Stimulated activated CD8-positive, alpha-beta memory T cell treated with anti-CD3 and anti-CD28 coated beads, Interleukin-15, amount 100 ng/mL, for 1 hour (primary cell): Measurements from ENCODE around the gene C14orf39.
"Not testable (repeated sequence)": the region's sequence is repeated elsewhere in the genome, so short reads cannot be mapped to it uniquely, and the experiment has no call there.

ENCODE experiments used
- DNase-seq: peaks from one replicate; pipeline ENCODE4 v3.0.0-alpha.2; 2020; ENCODE audit warnings: low read depth

C14orf39 gene

DNA sequence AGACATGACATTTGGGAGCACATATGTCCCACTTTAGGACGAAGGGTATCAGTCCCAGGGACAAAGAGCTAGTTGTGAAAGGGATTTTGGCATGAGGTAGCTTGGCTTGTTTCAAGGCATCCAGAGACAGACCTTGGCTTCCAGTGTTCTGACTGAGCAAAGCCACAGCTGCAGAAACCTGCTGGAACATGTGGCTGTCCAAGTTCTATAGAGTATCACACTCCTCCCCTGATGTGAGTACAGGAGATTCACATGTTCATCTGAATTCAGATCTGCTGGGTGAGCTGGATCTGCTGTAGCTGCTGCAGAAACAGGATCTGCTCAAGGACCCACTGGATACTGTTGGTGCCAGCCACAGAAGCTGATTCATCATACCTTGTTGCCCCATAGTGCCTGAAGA is 10.1 kb upstream of the C14orf39 start:
- DNase-seq, result no peak

GRCh38 chr14:60490270-60490669 is 4.4 kb upstream of the C14orf39 start:
- DNase-seq, result no peak

- DNase-seq, result no peak
Measured at GRCh38 chr14:60488175-60488574, 2.3 kb upstream of the C14orf39 start.

GRCh38 chr14:60487211-60487610 is 1.3 kb upstream of the C14orf39 start:
- DNase-seq, result no peak

GRCh38 chr14:60485057-60485597 is 736 bp downstream of the C14orf39 start:
- no peak for DNase-seq

DNA sequence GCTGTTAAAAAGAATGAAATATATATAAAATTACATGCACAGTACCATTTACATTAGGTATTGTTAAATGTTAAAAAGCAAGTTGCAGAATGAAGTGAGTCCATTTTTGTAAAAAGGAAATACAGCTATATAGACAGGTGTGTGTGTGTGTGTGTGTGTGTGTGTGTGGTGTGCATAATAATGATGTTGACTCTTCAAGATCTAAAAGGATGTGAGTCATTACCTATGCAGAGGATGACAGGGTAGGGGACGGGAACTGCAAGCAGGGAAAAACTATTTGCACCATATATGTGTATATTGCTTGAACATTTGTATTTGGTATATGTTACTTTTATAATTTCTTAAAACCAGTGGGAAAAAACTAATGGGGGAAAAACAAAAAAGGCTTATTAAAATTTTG is 3.1 kb downstream of the C14orf39 start:
- no peak for DNase-seq

DNA sequence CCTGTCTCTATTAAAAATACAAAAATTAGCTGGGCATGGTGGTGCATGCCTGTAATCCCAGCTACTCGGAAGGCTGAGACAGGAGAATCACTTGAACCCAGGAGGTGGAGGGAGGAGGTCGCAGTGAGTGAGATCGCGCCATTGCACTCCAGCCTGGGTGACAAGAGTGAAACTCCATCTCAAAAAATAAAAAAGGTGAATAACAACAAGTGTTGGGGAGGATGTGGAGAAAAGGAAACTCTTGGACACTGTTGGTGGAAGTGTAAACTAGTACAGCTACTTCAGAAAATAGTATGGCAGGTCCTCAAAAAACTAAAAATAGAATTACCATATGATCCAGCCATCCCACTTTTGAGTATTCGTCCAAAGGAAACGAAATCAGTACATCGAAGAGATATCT is 5.6 kb downstream of the C14orf39 start:
- DNase-seq, result not testable (repeated sequence)

DNA sequence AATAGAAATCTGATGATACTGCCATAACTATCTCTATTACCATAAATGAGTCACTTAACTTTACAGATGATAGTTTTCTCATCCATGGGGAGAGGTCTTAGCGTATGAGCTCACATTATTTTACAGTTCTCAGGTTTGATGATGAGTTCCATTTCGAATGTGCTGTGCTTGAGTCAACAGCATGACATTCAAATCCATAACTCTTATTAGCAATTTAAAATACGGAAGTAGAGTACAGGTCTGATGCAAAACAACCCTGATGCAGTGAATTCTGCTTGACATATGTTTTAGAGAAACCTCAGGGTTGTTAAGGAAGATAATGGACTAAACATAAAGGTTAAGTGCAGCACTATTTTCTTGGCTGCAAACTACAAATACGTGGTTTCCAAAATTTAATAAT is 30.0 kb downstream of the C14orf39 start:
- no peak for DNase-seq

DNA sequence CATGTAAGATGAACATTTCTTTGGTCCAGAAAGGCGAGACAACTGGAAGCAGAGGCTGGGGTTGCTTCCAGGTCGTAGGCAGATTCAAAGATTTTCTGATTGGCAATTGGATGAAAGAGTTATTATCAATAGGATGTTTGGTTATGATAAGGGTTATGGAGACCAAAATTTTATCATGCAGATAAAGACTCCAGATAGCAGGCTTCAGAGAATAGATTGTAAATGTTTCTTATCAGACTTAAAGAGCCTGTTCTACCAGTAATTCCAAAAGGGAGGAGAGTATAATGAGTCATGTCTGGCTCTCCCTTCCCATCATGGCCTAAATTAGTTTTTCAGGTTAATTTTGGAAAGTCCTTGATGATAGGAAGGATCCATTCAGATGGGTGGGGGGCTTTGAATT is 55.6 kb downstream of the C14orf39 start:
- DNase-seq, result no peak

DNA sequence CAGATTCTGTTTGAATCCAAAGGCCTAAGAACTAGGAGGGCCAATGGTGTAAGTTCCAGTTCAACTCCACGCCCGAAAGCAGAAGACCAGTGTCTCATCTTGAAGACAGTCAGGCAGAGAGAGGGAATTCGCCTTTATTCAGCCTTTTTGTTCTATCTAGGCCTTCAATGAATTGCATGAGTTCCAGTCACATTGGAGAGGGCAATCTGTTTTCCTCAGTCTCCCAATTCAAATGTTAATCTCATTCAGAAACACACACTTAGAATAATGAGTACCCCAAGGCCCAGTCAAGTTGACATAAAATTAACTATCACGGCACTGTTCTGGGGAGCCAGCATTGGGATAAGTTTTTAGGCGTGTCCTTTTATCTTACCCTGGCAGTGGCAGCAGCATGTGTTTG is 65.8 kb downstream of the C14orf39 start:
- DNase-seq, result no peak

DNA sequence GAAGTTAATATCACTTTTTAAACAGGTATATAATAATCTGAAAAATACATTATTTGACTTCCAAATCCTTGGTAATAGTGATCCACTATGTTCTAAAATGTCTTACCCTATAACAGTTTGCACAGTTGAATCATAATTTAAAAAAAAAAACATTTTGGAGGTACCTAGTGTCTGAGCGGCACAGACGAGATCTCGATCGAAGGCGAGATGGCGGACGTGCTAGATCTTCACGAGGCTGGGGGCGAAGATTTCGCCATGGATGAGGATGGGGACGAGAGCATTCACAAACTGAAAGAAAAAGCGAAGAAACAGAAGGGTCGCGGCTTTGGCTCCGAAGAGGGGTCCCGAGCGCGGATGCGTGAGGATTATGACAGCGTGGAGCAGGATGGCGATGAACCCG is 88.3 kb downstream of the C14orf39 start:
- not testable (repeated sequence) for DNase-seq

GRCh38 chr14:60396718-60397343 is 89.0 kb downstream of the C14orf39 start:
- DNase-seq, result no peak
